GM23338 (cell line): ENCODE data around the gene SNAPC4. TPM values are rescaled to one million over a fixed set of nuclear protein-coding genes. Genes with fewer than 3 reads are reported as not detected.

ENCODE experiments used
- ATAC-seq: fragments of 200-7000 bp; cut with Tn5 transposase; 3 replicates; pipeline ENCODE4 v1.9.1; 2020
- DNase-seq: peaks from one replicate; pipeline ENCODE4 v3.0.0-alpha.2; 2015; ENCODE audit warnings: low spot score
- H2AFZ ChIP-seq: fragments of 200-600 bp; sonication (generic); 2 replicates; pipeline ENCODE4 v1.8.0; 2016; ENCODE audit warnings: antibody characterized with exemption, mild to moderate bottlenecking, moderate library complexity
- H3F3A ChIP-seq: fragments of 200-600 bp; sonication (generic); replicated peaks from 2 replicates; pipeline ENCODE4 v1.8.0; 2017; ENCODE audit warnings: antibody characterized with exemption, mixed run types, low read depth
- H3K27ac ChIP-seq: fragments of 200-600 bp; sonication (generic); 2 replicates; pipeline ENCODE4 v1.6.1; 2016; ENCODE audit warnings: low read depth
- H3K27me3 ChIP-seq: fragments of 200-600 bp; sonication (generic); 2 replicates; pipeline ENCODE4 v1.8.0; 2016; ENCODE audit warnings: mild to moderate bottlenecking, mixed run types, moderate library complexity; ENCODE audit not compliant: insufficient read depth
- H3K36me3 ChIP-seq: fragments of 200-600 bp; sonication (generic); 2 replicates; pipeline ENCODE4 v1.8.0; 2016; ENCODE audit warnings: mild to moderate bottlenecking; ENCODE audit not compliant: insufficient read depth
- H3K4me1 ChIP-seq: fragments of 200-600 bp; sonication (generic); 2 replicates; pipeline ENCODE4 v1.8.0; 2016; ENCODE audit warnings: mild to moderate bottlenecking, moderate library complexity; ENCODE audit not compliant: insufficient read depth
- H3K4me2 ChIP-seq: fragments of 200-600 bp; sonication (generic); 2 replicates; pipeline ENCODE4 v1.7.1; 2017; ENCODE audit warnings: mixed run types
- H3K4me3 ChIP-seq: fragments of 200-600 bp; sonication (generic); 2 replicates; pipeline ENCODE4 v1.6.1; 2016; ENCODE audit warnings: mixed run types
- H3K79me2 ChIP-seq: fragments of 200-600 bp; sonication (generic); replicated peaks from 2 replicates; pipeline ENCODE4 v1.8.0; 2017; ENCODE audit warnings: mild to moderate bottlenecking; ENCODE audit not compliant: insufficient read depth
- H3K9me2 ChIP-seq: fragments of 200-600 bp; sonication (generic); 2 replicates; pipeline ENCODE4 v1.8.0; 2017; ENCODE audit not compliant: insufficient read depth
- H4K20me1 ChIP-seq: fragments of 200-600 bp; sonication (generic); replicated peaks from 2 replicates; pipeline ENCODE4 v1.8.0; 2017; ENCODE audit warnings: mild to moderate bottlenecking; ENCODE audit not compliant: insufficient read depth
- H3K27ac Mint-ChIP-seq: 2 replicates; pipeline ENCODE4 v1.8.0; 2020; ENCODE audit warnings: inconsistent platforms, mild to moderate bottlenecking, moderate library complexity, mixed read lengths
- H3K27me3 Mint-ChIP-seq: 3 replicates; pipeline ENCODE4 v1.8.0; 2022; ENCODE audit warnings: low read depth, mild to moderate bottlenecking, moderate library complexity, mixed read lengths, inconsistent platforms; ENCODE audit not compliant: insufficient read depth, poor library complexity
- H3K36me3 Mint-ChIP-seq: 3 replicates; pipeline ENCODE4 v1.8.0; 2021; ENCODE audit warnings: low read depth, mild to moderate bottlenecking, inconsistent platforms, moderate library complexity, mixed read lengths
- H3K4me1 Mint-ChIP-seq: 3 replicates; pipeline ENCODE4 v1.8.0; 2020; ENCODE audit warnings: mild to moderate bottlenecking, inconsistent platforms, mixed read lengths
- H3K4me3 Mint-ChIP-seq: 3 replicates; pipeline ENCODE4 v1.8.0; 2021; ENCODE audit warnings: moderate library complexity, mild to moderate bottlenecking, inconsistent platforms, mixed read lengths
- H3K9me3 Mint-ChIP-seq: 3 replicates; pipeline ENCODE4 v1.8.0; 2020; ENCODE audit warnings: moderate library complexity, mild to moderate bottlenecking, inconsistent platforms, mixed read lengths
- CREB1 ChIP-seq: fragments of 250-450 bp; sonication (Bioruptor Pico); IDR thresholded peaks from 2 replicates; pipeline ENCODE4 v1.5.0; 2020; ENCODE audit warnings: low read depth, mild to moderate bottlenecking, moderate library complexity
- EZH2 ChIP-seq: fragments of 200-600 bp; sonication (generic); IDR thresholded peaks from one replicate; pipeline ENCODE4 v1.8.0; 2017; ENCODE audit warnings: antibody characterized with exemption, mild to moderate bottlenecking, low read depth; ENCODE audit not compliant: unreplicated experiment
- EZH2phosphoT487 ChIP-seq: fragments of 200-600 bp; sonication (generic); IDR thresholded peaks from one replicate; pipeline ENCODE4 v1.8.1; 2018; ENCODE audit warnings: antibody characterized with exemption; ENCODE audit not compliant: unreplicated experiment
- JUNB ChIP-seq: IDR thresholded peaks from one replicate; pipeline ENCODE4 v1.6.1; 2016; ENCODE audit warnings: antibody characterized with exemption; ENCODE audit not compliant: unreplicated experiment
- NANOG ChIP-seq: IDR thresholded peaks from 2 replicates; pipeline ENCODE4 v1.6.1; 2016; ENCODE audit warnings: antibody characterized with exemption, borderline replicate concordance
- POLR2AphosphoS5 ChIP-seq: IDR thresholded peaks from 2 replicates; pipeline ENCODE4 v1.6.1; 2016; ENCODE audit warnings: antibody characterized with exemption, low read depth
- STAT1 ChIP-seq: IDR thresholded peaks from one replicate; pipeline ENCODE4 v1.6.1; 2016; ENCODE audit warnings: antibody characterized with exemption; ENCODE audit not compliant: unreplicated experiment
- ZNF114 ChIP-seq: fragments of 250-450 bp; sonication (Bioruptor Pico); IDR thresholded peaks from 2 replicates; pipeline ENCODE4 v1.5.0; 2020; ENCODE audit warnings: mild to moderate bottlenecking, moderate library complexity
- ZNF331 ChIP-seq: fragments of 250-450 bp; sonication (Bioruptor Pico); IDR thresholded peaks from 2 replicates; pipeline ENCODE4 v1.5.0; 2020; ENCODE audit warnings: low read depth, mild to moderate bottlenecking, moderate library complexity
- polyA plus RNA-seq: library from polyadenylated mRNA; unstranded; fragments of >200 nt; fragmentation: Nextera tagmentation; extraction: Ambion mirVana; gene quantifications from 2 replicates; pipeline ENCODE4 v1.2.1, GENCODE V29; 2016
- total RNA-seq: library from RNA; depleted of rRNA; stranded (reverse); fragments of >200 nt; shearing (Covaris generic); gene quantifications from 2 replicates; pipeline ENCODE4 v1.2.3, GENCODE V29; 2014
- TF ChIP-seq, protein P1 (sequence below), 2 experiments: fragments of 200-600 bp in 1 of 2; sonication (generic) in 1 of 2; conservative IDR thresholded peaks; 2 replicates each; pipeline versions ENCODE4 v1.5.1 to v1.6.1; 2016 to 2017; ENCODE audit warnings: antibody characterized with exemption in 2 of 2, low read depth in 2 of 2, mild to moderate bottlenecking in 2 of 2, moderate library complexity in 1 of 2
- TF ChIP-seq, protein P2 (sequence below): IDR thresholded peaks from one replicate; pipeline ENCODE4 v1.6.1; 2018; ENCODE audit warnings: antibody characterized with exemption; ENCODE audit not compliant: unreplicated experiment
- TF ChIP-seq, protein P3 (sequence below): IDR thresholded peaks from 2 replicates; pipeline ENCODE4 v1.6.1; 2016; ENCODE audit warnings: antibody characterized with exemption
- TF ChIP-seq, protein P4 (sequence below): fragments of 250-450 bp; sonication (Bioruptor Pico); IDR thresholded peaks from 2 replicates; pipeline ENCODE4 v1.5.0; 2020; ENCODE audit warnings: mild to moderate bottlenecking, moderate library complexity

SNAPC4 gene
- total and polyA plus RNA-seq, 2 experiments from 2014 or later, result 8.8 to 22.7 TPM

DNA sequence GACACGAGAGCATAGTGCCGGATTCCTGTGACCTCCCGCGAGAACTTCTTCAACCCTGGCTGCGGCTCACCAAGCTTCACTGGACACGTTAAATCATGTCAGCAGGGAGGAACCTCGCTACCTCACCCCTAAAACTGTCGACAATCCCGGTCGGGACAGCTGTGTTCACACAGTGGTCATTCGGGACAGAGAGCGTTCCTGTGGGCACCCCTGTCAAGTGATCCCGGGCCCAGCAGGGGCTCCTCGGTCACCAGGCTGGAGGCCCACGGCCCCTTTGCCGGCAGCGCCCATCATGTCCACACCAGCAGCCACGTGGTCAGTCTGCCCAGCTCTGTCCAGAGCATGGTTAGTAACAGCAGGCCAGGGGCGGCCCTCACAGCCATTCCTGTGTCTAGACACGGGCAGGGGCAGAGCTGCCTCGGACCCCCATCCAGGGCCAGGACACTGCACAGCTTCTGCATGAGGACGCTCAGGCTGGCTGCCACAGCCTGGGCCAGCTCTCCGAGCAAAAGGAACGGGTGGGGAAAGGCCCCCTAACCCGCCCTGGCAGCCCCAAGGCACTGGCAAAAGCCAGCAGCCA is 36.2 kb upstream of the SNAPC4 start:
- Histone ChIP-seq H3K27me3 (no peaks in the 10 kb centered on the region), H3F3A (peaks cover 13% of the 10 kb centered on the region), H3K27ac (no peak overlapping the region), H3K9me2 (no peaks in the 10 kb centered on the region), H4K20me1 (peaks cover 23% of the 10 kb centered on the region; the same call in 1 of the 2 replicates), H3K4me3 (no peak overlapping the region), H3K4me1 (no peaks in the 10 kb centered on the region), H3K79me2 (peaks cover 29% of the 10 kb centered on the region), H3K36me3 (no peaks in the 10 kb centered on the region), H2AFZ (no peak overlapping the region), H3K4me2 (no peak overlapping the region)
- Mint-ChIP-seq H3K27me3 (peaks cover 13% of the 10 kb centered on the region), H3K27ac (no peak overlapping the region), H3K4me1 (peaks cover 18% of the 10 kb centered on the region), H3K36me3 (peaks cover 11% of the 10 kb centered on the region; the same call in 2 of the 3 replicates), H3K4me3 (peak overlapping the region; percentile 85; the same call in 1 of the 3 replicates), H3K9me3 (0 out of 3 replicates have a peak, but pooled peaks cover 2% of the 10 kb centered on the region)
- no peak for ATAC-seq
- no peak for DNase-seq
- TF ChIP-seq NANOG (no peak), JUNB (no peak), POLR2AphosphoS5 (no peak), EZH2phosphoT487 (no peak), STAT1 (no peak), ZNF331 (no peak), EZH2 (no peak), ZNF114 (CRISPR knock-in tag) (no peak), CREB1 (CRISPR knock-in tag) (no peak)
- TF ChIP-seq, protein P1, sequence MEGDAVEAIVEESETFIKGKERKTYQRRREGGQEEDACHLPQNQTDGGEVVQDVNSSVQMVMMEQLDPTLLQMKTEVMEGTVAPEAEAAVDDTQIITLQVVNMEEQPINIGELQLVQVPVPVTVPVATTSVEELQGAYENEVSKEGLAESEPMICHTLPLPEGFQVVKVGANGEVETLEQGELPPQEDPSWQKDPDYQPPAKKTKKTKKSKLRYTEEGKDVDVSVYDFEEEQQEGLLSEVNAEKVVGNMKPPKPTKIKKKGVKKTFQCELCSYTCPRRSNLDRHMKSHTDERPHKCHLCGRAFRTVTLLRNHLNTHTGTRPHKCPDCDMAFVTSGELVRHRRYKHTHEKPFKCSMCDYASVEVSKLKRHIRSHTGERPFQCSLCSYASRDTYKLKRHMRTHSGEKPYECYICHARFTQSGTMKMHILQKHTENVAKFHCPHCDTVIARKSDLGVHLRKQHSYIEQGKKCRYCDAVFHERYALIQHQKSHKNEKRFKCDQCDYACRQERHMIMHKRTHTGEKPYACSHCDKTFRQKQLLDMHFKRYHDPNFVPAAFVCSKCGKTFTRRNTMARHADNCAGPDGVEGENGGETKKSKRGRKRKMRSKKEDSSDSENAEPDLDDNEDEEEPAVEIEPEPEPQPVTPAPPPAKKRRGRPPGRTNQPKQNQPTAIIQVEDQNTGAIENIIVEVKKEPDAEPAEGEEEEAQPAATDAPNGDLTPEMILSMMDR (conservative IDR thresholded peaks at IDR 0.05; ENCODE audit: low read depth in 2 of 2), result no peak
- TF ChIP-seq, protein P2, sequence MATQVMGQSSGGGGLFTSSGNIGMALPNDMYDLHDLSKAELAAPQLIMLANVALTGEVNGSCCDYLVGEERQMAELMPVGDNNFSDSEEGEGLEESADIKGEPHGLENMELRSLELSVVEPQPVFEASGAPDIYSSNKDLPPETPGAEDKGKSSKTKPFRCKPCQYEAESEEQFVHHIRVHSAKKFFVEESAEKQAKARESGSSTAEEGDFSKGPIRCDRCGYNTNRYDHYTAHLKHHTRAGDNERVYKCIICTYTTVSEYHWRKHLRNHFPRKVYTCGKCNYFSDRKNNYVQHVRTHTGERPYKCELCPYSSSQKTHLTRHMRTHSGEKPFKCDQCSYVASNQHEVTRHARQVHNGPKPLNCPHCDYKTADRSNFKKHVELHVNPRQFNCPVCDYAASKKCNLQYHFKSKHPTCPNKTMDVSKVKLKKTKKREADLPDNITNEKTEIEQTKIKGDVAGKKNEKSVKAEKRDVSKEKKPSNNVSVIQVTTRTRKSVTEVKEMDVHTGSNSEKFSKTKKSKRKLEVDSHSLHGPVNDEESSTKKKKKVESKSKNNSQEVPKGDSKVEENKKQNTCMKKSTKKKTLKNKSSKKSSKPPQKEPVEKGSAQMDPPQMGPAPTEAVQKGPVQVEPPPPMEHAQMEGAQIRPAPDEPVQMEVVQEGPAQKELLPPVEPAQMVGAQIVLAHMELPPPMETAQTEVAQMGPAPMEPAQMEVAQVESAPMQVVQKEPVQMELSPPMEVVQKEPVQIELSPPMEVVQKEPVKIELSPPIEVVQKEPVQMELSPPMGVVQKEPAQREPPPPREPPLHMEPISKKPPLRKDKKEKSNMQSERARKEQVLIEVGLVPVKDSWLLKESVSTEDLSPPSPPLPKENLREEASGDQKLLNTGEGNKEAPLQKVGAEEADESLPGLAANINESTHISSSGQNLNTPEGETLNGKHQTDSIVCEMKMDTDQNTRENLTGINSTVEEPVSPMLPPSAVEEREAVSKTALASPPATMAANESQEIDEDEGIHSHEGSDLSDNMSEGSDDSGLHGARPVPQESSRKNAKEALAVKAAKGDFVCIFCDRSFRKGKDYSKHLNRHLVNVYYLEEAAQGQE, result no peak
- TF ChIP-seq, protein P3, sequence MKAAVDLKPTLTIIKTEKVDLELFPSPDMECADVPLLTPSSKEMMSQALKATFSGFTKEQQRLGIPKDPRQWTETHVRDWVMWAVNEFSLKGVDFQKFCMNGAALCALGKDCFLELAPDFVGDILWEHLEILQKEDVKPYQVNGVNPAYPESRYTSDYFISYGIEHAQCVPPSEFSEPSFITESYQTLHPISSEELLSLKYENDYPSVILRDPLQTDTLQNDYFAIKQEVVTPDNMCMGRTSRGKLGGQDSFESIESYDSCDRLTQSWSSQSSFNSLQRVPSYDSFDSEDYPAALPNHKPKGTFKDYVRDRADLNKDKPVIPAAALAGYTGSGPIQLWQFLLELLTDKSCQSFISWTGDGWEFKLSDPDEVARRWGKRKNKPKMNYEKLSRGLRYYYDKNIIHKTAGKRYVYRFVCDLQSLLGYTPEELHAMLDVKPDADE, result no peak
- TF ChIP-seq, protein P4, sequence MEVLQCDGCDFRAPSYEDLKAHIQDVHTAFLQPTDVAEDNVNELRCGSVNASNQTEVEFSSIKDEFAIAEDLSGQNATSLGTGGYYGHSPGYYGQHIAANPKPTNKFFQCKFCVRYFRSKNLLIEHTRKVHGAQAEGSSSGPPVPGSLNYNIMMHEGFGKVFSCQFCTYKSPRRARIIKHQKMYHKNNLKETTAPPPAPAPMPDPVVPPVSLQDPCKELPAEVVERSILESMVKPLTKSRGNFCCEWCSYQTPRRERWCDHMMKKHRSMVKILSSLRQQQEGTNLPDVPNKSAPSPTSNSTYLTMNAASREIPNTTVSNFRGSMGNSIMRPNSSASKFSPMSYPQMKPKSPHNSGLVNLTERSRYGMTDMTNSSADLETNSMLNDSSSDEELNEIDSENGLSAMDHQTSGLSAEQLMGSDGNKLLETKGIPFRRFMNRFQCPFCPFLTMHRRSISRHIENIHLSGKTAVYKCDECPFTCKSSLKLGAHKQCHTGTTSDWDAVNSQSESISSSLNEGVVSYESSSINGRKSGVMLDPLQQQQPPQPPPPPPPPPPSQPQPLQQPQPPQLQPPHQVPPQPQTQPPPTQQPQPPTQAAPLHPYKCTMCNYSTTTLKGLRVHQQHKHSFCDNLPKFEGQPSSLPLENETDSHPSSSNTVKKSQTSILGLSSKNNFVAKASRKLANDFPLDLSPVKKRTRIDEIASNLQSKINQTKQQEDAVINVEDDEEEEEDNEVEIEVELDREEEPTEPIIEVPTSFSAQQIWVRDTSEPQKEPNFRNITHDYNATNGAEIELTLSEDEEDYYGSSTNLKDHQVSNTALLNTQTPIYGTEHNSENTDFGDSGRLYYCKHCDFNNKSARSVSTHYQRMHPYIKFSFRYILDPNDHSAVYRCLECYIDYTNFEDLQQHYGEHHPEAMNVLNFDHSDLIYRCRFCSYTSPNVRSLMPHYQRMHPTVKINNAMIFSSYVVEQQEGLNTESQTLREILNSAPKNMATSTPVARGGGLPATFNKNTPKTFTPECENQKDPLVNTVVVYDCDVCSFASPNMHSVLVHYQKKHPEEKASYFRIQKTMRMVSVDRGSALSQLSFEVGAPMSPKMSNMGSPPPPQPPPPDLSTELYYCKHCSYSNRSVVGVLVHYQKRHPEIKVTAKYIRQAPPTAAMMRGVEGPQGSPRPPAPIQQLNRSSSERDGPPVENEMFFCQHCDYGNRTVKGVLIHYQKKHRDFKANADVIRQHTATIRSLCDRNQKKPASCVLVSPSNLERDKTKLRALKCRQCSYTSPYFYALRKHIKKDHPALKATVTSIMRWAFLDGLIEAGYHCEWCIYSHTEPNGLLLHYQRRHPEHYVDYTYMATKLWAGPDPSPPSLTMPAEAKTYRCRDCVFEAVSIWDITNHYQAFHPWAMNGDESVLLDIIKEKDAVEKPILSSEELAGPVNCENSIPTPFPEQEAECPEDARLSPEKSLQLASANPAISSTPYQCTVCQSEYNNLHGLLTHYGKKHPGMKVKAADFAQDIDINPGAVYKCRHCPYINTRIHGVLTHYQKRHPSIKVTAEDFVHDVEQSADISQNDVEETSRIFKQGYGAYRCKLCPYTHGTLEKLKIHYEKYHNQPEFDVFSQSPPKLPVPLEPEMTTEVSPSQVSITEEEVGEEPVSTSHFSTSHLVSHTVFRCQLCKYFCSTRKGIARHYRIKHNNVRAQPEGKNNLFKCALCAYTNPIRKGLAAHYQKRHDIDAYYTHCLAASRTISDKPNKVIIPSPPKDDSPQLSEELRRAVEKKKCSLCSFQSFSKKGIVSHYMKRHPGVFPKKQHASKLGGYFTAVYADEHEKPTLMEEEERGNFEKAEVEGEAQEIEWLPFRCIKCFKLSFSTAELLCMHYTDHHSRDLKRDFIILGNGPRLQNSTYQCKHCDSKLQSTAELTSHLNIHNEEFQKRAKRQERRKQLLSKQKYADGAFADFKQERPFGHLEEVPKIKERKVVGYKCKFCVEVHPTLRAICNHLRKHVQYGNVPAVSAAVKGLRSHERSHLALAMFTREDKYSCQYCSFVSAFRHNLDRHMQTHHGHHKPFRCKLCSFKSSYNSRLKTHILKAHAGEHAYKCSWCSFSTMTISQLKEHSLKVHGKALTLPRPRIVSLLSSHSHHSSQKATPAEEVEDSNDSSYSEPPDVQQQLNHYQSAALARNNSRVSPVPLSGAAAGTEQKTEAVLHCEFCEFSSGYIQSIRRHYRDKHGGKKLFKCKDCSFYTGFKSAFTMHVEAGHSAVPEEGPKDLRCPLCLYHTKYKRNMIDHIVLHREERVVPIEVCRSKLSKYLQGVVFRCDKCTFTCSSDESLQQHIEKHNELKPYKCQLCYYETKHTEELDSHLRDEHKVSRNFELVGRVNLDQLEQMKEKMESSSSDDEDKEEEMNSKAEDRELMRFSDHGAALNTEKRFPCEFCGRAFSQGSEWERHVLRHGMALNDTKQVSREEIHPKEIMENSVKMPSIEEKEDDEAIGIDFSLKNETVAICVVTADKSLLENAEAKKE (CRISPR knock-in tag), result no peak
